GM13977 (cell line): ENCODE data around the gene PPP1R1A.

Experiments
- DNase-seq: peaks from one replicate; pipeline ENCODE4 v3.0.0; 2012; ENCODE audit warnings: low spot score
- in situ Hi-C: fragments of 300-500 bp; cut with MboI; formaldehyde crosslinking; loops from one replicate; pipeline ENCODE4 v1.12.0; 2022; ENCODE audit warnings: low sequenced_read_pairs, low pct_unique_long_range_greater_than_20kb, mixed read lengths, inconsistent platforms; ENCODE audit not compliant: unreplicated experiment
- TF ChIP-seq, protein P1 (sequence below): IDR thresholded peaks from 2 replicates; pipeline ENCODE4 v1.5.1; 2012; ENCODE audit warnings: mild to moderate bottlenecking, control low read depth; ENCODE audit not compliant: insufficient read depth; ENCODE audit errors: extremely low read depth, missing control alignments

PPP1R1A gene

DNA sequence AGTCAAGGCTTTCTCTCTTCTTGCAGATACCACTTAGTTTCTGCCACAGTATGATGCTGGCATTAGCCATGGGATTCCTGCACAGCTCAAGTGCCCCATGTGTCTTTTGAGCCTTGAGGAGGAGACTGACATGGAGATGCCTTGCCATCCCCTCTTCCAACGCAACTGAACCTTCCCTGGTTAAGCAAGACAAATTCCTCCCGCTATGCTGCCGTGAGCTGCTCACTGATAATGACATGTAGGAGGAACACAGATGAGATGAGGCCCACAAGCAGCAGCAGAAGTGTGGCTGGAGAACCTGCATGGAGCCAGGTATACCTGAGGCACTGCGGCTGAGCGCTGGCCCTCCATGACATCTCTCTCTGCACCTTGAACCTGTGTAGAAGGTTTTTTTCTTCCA is 15.4 kb upstream of the PPP1R1A start:
- TF ChIP-seq, protein P1, sequence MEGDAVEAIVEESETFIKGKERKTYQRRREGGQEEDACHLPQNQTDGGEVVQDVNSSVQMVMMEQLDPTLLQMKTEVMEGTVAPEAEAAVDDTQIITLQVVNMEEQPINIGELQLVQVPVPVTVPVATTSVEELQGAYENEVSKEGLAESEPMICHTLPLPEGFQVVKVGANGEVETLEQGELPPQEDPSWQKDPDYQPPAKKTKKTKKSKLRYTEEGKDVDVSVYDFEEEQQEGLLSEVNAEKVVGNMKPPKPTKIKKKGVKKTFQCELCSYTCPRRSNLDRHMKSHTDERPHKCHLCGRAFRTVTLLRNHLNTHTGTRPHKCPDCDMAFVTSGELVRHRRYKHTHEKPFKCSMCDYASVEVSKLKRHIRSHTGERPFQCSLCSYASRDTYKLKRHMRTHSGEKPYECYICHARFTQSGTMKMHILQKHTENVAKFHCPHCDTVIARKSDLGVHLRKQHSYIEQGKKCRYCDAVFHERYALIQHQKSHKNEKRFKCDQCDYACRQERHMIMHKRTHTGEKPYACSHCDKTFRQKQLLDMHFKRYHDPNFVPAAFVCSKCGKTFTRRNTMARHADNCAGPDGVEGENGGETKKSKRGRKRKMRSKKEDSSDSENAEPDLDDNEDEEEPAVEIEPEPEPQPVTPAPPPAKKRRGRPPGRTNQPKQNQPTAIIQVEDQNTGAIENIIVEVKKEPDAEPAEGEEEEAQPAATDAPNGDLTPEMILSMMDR = no peak
- in situ Hi-C loops = no loop called here
- no peak for DNase-seq

DNA sequence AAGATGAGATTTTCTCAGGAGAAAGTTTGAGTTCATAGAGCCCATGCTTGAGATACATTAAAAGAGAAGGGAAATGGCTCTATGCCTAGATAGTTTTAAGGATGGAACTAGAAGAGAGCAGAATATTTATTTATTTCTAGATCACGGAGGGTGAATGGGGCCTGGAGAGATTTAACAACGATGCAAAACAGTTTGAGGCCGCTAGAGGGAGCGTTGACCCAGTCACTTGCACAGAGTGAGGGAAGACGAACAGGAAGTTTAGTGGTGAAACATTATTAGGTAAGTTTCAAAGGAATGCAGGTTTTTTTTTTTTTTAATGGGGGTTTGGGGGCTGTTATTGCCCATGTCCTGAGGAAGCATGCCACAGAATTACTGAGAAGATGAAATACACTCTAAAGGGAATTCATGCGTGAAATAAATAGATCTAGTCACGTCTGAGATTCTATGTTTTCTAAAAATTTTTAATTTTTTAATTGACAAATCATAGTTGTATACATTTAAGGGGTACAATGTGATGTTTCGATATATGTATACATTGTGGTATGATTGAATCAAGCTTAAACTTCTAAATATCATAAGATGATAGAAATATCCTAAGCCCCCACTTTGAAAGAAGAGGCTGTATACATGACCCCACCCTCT is 14.8 kb upstream of the PPP1R1A start:
- in situ Hi-C loops = no loop called here
- TF ChIP-seq, protein P1 = peak; percentile 90
- peak; percentile 72 for DNase-seq

DNA sequence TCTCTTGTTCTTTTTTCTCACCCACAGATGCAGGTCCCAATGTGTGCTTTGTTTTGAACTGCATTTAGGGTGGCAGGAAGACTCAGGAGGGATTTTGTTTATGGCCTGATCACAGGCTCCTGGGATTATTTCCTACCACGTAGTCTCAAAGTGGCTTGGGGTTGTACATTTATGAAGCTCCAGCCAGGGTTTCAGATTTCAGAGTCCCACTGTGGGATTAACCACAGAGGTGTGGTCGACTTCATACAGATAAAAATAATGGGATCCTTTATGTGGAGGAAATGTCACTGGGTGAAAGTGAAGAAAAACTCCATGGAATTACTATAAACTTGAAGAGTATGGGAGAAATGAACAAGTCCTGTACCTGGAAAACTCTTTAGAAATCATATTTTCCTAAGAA is 14.2 kb upstream of the PPP1R1A start:
- in situ Hi-C loops = no loop called here
- TF ChIP-seq, protein P1 = no peak
- no peak for DNase-seq

DNA sequence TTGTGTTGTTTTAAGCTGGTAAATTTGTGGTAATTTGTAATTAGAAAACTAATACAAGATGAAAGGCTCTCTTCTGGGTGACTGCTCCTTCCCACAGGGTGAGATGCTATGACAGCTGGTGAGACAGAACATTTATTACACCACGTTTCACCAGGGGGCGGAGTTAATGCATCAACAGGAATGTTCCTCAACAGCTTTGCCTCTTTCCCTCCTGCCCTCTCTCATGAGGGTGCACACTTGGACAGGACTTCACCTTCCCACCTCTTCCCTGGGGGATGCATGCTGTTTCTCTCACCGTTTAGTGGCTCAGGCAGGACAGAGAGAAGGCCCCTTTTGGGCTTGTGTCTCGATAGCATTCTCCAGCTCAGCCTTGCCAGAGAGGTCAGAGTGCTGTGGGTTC is 13.4 kb upstream of the PPP1R1A start:
- TF ChIP-seq, protein P1 = no peak
- in situ Hi-C loops = no loop called here
- no peak for DNase-seq

DNA sequence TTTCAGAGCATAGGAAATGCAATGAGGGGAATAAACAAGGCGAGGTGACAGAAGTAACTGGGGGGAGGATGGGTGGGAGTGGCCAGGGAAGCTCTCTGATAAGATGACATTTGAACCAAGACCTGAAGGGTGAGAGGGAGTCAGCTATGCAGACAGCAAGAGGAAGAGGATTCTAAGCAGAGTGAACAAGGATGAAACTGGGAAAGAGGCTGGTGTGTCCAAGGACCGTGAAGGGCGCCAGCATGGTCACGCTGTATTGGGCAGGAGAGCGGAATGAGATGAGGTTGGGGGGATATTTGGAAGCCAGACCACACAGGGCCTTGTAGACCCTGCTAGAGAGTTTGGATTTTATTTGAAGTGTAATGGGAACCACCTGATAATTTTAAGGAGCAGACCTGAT is 10.5 kb upstream of the PPP1R1A start:
- in situ Hi-C loops = no loop called here
- TF ChIP-seq, protein P1 = no peak
- no peak for DNase-seq

DNA sequence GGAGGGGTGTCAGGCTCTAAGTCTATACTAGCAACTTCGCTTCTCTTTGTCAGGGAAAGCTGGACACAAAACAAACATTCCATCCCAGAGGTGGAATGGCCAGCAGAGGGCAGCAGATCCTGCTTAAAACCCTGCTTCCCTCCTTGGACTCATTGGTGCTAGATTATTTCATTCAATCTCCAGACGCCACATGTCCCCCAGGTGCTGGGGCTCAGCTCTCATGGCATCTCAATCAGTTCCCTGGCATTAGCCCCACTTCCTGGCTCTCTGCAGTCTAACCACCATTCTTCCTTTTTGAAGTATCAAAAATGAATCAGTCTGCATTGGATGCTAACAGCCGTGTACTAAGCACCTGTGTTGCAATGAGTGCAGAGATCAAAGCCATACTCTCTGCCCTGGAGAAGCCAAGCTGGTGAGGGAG is 8.1 kb upstream of the PPP1R1A start:
- in situ Hi-C loops = no loop called here
- DNase-seq = no peak
- TF ChIP-seq, protein P1 = peak; percentile 80
